Transverse colon (tissue), 4 donors: ENCODE data around the gene ZFAND3. TPM values are rescaled to one million over a fixed set of nuclear protein-coding genes. Genes with fewer than 3 reads are reported as not detected.

Experiments
- DNase-seq: peaks from one replicate; pipeline ENCODE4 v3.0.0-alpha.2; 2019
- H3K27ac ChIP-seq, 4 donors: fragments of 200-600 bp; sonication (generic); 2 replicates each; pipeline ENCODE4 v1.5.1; 2016 to 2018; ENCODE audit warnings: inconsistent platforms in 4 of 4
- H3K27me3 ChIP-seq: fragments of 200-600 bp; sonication (generic); 2 replicates; pipeline ENCODE4 v1.5.1; 2017; ENCODE audit warnings: inconsistent platforms
- H3K36me3 ChIP-seq, 4 donors: fragments of 200-600 bp; sonication (generic); 2 replicates each; pipeline ENCODE4 v1.5.1; 2017 to 2019; ENCODE audit warnings: inconsistent platforms in 4 of 4
- H3K4me1 ChIP-seq, 4 donors: fragments of 200-600 bp; sonication (generic); 2 replicates each; pipeline ENCODE4 v1.5.1; 2017 to 2020; ENCODE audit warnings: inconsistent platforms in 4 of 4
- H3K4me3 ChIP-seq, 4 donors: fragments of 200-600 bp; sonication (generic); 1 replicate in 1 of 4; 2 replicates in 3 of 4; pipeline versions ENCODE4 v1.5.1 to v1.6.1; 2017 to 2019; ENCODE audit warnings: inconsistent platforms in 4 of 4
- H3K9me3 ChIP-seq, 2 donors: fragments of 200-600 bp; sonication (generic); 2 replicates each; pipeline ENCODE4 v1.5.1; 2017 to 2019; ENCODE audit warnings: inconsistent platforms in 2 of 2
- EP300 ChIP-seq: sonication (generic); formaldehyde crosslinking; IDR thresholded peaks from one replicate; pipeline ENCODE4 v1.6.1; 2017; ENCODE audit warnings: antibody characterized with exemption, low read depth
- POLR2A ChIP-seq: fragments of 450-650 bp; IDR thresholded peaks from one replicate; pipeline ENCODE4 v1.6.1; 2016; ENCODE audit warnings: antibody characterized with exemption, mild to moderate bottlenecking, moderate library complexity
- POLR2AphosphoS5 ChIP-seq, 3 donors: sonication (generic); formaldehyde crosslinking; IDR thresholded peaks; one replicate each; pipeline ENCODE4 v1.6.1; 2016; ENCODE audit warnings: antibody characterized with exemption in 3 of 3
- WGBS, 2 donors: methylation state at CpG; one replicate each; pipeline ENCODE4 v1.1.5; 2018; ENCODE audit warnings: low coverage in 1 of 2; 5-methylcytosine and 5-hydroxymethylcytosine counted together
- in situ Hi-C, 4 donors: fragments of 200-750 bp; cut with MboI; loops; one replicate each; pipeline versions ENCODE4 v1.15.0 to v1.15.1; 2017; ENCODE audit warnings: low sequenced_read_pairs in 3 of 4, low pct_ligation_motif_present in 1 of 4, low pct_unique_long_range_greater_than_20kb in 1 of 4
- intact Hi-C: fragments of 100-400 bp; cut with DNase I; formaldehyde crosslinking; loops from one replicate; pipeline ENCODE4 v1.15.1; 2023; ENCODE audit warnings: low total_unique reads
- total RNA-seq, 4 donors: library from RNA; depleted of rRNA; stranded (reverse); fragments of >200 nt; gene quantifications; one replicate each; pipeline ENCODE4 v1.1.0, GENCODE V29; 2016
- TF ChIP-seq, protein P1 (sequence below), 5 experiments: fragments of 200-600 bp in 3 of 5; fragments of 450-650 bp in 2 of 5; sonication (generic) in 3 of 5; IDR thresholded peaks; 1 replicate in 2 of 5; 2 replicates in 3 of 5; pipeline ENCODE4 v1.5.1; 2016 to 2017; ENCODE audit warnings: antibody characterized with exemption in 5 of 5, inconsistent platforms in 3 of 5, mild to moderate bottlenecking in 2 of 5, moderate library complexity in 1 of 5

The ZFAND3 gene
- total RNA-seq, 4 donors from 2014 or later = 20.5 to 83.4 (median 36.5) TPM

DNA sequence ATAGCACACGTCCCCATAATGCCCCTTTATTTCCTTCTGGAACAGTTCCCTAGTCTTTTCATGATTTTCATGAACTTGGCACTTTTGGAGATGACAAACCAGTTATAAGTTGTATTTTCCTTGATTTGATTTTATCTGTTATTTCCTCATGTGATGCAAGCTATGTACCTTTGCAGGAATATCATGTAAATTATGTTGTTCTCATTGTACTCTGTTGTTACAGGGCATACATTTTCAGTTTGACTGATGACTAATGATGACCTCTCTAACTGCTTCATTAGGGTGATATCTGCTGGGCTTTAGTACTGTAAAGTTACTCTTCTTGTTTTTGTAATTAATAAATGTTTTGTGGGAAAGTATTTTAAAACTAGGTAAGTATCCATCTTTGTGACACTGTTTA, 147.3 kb downstream of the ZFAND3 start:
- intact Hi-C loops (no loop called here), in situ Hi-C loops (no loop called here)
- 74 to 88% methylated on average over 1 of the region's 1 CpG for WGBS, 2 donors

DNA sequence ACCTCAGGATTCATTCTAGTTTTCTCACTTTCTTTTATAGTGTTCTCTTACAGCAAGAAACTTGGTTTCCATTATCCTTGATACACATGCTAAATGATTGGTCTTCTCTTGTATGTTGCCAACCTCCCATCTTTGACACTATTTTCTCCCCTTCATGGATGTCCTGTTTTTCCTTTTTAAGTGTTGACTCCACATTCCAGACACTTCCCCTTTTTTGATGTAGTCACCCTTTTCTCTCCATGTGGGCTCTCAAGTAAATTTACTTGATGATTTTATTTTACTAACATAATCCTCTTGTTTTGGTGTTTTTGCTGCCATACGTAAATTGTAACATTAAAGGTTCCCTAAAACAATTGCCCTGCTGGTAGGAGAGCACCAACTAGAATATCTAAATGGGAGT, 148.1 kb downstream of the ZFAND3 start:
- in situ Hi-C loops (no loop called here), intact Hi-C loops (no loop called here)
- no peak overlapping the region for H3K4me3 ChIP-seq
- H3K9me3 ChIP-seq = no peaks in the 10 kb centered on the region
- WGBS, 2 donors = 91 to 100% methylated on average over 1 of the region's 1 CpG
- no peaks in the 10 kb centered on the region for H3K27me3 ChIP-seq
- H3K27ac ChIP-seq = no peak overlapping the region
- H3K36me3 ChIP-seq = no peaks in the 10 kb centered on the region
- no peak for TF ChIP-seq POLR2A
- TF ChIP-seq POLR2AphosphoS5 (IDR thresholded peaks at IDR 0.05) = no peak
- DNase-seq = no peak
- H3K4me1 ChIP-seq = peaks cover 0 to 15% (median 0%) of the 10 kb centered on the region in 4 donors

More for the DNA sequence above, 147.3 kb downstream of the ZFAND3 start:
- no peak overlapping the region for H3K27ac ChIP-seq
- H3K27me3 ChIP-seq = no peaks in the 10 kb centered on the region
- no peaks in the 10 kb centered on the region for H3K36me3 ChIP-seq
- DNase-seq = no peak
- no peak overlapping the region for H3K4me3 ChIP-seq
- peaks cover 0 to 7% (median 0%) of the 10 kb centered on the region in 4 donors for H3K4me1 ChIP-seq
- TF ChIP-seq POLR2A (no peak), POLR2AphosphoS5 (IDR thresholded peaks at IDR 0.05) (no peak), EP300 (no peak)
- TF ChIP-seq, protein P1, sequence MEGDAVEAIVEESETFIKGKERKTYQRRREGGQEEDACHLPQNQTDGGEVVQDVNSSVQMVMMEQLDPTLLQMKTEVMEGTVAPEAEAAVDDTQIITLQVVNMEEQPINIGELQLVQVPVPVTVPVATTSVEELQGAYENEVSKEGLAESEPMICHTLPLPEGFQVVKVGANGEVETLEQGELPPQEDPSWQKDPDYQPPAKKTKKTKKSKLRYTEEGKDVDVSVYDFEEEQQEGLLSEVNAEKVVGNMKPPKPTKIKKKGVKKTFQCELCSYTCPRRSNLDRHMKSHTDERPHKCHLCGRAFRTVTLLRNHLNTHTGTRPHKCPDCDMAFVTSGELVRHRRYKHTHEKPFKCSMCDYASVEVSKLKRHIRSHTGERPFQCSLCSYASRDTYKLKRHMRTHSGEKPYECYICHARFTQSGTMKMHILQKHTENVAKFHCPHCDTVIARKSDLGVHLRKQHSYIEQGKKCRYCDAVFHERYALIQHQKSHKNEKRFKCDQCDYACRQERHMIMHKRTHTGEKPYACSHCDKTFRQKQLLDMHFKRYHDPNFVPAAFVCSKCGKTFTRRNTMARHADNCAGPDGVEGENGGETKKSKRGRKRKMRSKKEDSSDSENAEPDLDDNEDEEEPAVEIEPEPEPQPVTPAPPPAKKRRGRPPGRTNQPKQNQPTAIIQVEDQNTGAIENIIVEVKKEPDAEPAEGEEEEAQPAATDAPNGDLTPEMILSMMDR (IDR thresholded peaks at IDR 0.05) = no peak
- H3K9me3 ChIP-seq = no peaks in the 10 kb centered on the region

DNA sequence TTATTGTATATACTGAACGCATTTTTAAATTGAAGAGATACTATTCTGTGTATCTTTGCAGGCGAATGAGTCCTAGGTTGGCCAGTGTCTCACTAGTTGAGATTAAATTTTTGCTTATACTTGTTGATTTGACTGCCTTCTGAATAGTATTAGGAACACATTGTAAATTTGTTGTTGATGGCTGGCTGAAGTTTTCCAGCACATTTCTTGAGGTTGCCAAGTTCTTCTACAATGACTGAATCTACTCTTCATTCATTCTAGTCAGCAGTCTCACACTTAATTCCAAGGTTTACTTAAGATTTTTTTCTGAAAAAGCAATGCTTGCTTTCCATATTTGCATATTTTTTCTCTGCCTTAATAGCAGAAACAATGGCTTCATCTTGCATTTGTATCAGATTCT, 151.7 kb downstream of the ZFAND3 start:
- Histone ChIP-seq H3K9me3 (peaks cover 9 to 12% of the 10 kb centered on the region in 2 donors), H3K4me1 (peaks cover 0 to 18% (median 0%) of the 10 kb centered on the region in 4 donors), H3K27me3 (no peaks in the 10 kb centered on the region), H3K36me3 (peaks cover 0 to 3% (median 0%) of the 10 kb centered on the region in 4 donors), H3K4me3 (no peak overlapping the region), H3K27ac (no peak overlapping the region)
- TF ChIP-seq, protein P1 (IDR thresholded peaks at IDR 0.05) = no peak
- TF ChIP-seq POLR2A = no peak
- TF ChIP-seq POLR2AphosphoS5 (IDR thresholded peaks at IDR 0.05) = no peak
- TF ChIP-seq EP300 = no peak
- in situ Hi-C loops = no loop called here
- intact Hi-C loops = no loop called here
- no peak for DNase-seq
- WGBS, 2 donors = 87 to 93% methylated on average over 2 of the region's 2 CpGs

- no peak for TF ChIP-seq POLR2A
- TF ChIP-seq EP300 = no peak
- TF ChIP-seq, protein P1 (IDR thresholded peaks at IDR 0.05) = no peak
- TF ChIP-seq POLR2AphosphoS5 (IDR thresholded peaks at IDR 0.05) = peak in 2 of 3 donors; percentile 70 to 73
- in situ Hi-C loops (no loop called here), intact Hi-C loops (no loop called here)
- Histone ChIP-seq H3K4me1 (peaks cover 0 to 18% (median 0%) of the 10 kb centered on the region in 4 donors), H3K27ac (no peak overlapping the region), H3K36me3 (peaks cover 0 to 3% (median 0%) of the 10 kb centered on the region in 4 donors), H3K9me3 (peaks cover 9 to 12% of the 10 kb centered on the region in 2 donors), H3K4me3 (no peak overlapping the region), H3K27me3 (no peaks in the 10 kb centered on the region)
- no peak for DNase-seq
- 74 to 86% methylated on average over 3 to 4 of the region's 4 CpGs for WGBS, 2 donors
These were observed 152.3 kb downstream of the ZFAND3 start for GRCh38 chr6:37971711-37972390.
